HG03432 (cell line): ENCODE results near the gene SHD.
"Not testable (repeated sequence)": the region's sequence is repeated elsewhere in the genome, so short reads cannot be mapped to it uniquely, and the experiment has no call there.

Experiments
- ATAC-seq: cut with Tn5 transposase; IDR thresholded peaks from one replicate; pipeline ENCODE4 v1.9.1; 2021; ENCODE audit warnings: mild to moderate bottlenecking, moderate library complexity; ENCODE audit not compliant: unreplicated experiment

The SHD gene

DNA sequence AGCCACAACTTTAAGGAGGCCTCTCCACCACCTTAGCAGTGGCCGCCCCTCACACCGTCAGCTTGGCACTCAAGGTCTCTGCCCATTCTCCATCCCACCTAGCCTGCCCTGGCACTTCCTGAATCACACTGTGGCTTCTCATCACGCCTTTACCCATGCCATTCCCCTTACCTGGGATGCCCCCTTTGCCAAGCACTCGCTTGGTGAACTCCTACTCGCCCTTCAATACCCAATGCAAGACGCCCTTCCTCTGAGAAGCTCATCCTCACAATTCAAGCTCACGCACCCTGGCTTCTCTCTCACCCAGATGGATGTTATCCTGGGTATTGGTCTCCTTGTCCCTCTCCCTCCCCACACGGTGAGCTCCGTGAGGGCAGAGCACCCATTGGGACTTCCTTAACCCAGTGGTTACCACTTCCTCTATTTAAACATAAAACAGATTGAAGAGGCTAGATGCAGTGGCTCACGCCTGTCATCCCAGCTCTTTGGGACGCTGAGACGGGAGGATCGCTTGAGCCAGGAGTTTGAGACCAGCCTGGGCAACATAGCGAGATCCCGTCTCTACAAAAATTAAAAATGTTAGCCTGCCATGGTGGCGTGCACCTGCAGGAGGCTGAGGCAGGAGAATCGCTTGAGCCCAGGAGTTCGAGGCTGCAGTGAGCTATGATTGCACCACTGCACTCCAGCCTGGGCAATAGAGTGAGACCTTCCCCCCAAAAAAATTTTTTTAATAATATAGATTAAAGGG lies 12.6 kb upstream of the SHD start:
- no peak for ATAC-seq

DNA sequence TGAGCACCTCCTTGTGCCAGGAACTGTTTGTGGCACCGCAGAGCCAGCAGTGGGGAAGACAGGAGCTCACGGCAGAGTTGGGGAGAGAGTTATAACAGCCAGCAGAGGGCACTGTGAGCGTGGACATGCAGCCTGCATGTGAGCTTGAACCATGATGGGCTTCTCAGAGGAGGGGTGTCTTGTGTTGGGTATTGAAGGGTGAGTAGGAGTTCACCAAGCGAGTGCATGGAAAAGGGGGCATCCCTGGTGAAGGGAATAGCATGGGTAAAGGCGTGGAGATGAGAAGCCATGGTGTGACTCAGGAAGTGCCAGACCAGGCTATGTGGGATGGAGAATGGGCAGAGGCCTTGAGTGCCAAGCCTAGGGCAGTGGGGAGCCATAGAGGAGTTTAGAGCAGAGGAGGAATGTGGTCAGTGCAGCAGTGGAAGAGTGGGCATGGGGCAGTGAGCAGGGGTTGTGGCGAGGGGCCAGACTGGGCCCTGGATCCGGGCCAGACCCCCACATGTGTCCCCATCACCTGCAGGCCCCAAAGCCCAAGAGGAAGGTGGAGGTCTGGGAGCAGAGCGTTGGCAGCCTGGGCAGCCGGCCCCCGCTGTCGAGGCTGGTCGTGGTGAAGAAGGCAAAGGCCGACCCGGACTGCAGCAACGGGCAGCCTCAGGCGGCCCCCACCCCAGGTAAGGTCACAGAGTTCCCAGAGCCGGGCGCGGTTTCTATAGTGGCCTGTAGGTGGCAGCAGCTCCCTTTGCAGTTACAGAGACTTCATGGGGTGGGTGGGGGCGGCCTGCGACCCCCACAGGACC lies 11.8 kb upstream of the SHD start:
- ATAC-seq = no peak

DNA sequence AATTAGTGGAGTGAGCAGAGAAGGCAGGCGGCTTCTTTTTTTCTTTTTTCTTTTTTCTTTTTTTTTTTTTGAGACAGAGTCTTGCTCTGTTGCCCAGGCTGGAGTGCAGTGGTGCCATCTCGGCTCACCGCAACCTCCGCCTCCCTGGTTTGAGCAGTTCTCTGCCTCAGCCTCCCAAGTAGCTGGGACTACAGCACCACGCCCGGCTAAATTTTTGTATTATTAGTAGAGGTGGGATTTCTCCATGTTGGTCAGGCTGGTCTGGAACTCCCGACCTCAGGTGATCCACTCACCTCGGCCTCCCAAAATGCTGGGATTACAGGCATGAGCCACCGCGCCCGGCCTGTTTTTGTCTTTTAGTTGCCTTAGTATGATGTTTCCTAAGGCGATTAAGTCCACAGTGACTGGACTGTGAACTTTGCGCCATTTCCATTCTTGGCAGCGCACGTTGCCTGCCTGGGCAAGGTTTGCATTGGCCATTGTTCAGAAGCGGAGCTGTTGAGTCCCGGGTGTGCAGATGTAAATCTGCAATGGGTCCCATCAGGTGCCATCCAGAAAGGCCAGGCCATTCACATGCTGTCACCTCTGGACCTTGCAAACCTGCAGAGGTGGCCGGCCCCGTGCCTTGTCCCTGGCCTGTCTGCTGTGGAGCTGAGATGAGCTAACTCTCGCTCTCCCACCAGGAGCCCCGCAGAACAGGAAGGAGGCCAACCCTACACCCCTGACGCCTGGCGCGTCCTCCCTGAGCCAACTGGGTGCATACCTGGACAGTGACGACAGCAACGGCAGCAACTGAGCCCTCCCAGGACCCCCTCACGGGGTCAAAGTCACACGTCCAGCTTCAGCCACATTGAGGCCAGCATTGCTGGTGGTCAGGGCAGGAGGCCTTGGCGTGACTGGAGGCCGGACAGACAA lies 10.9 kb upstream of the SHD start:
- ATAC-seq = no peak

DNA sequence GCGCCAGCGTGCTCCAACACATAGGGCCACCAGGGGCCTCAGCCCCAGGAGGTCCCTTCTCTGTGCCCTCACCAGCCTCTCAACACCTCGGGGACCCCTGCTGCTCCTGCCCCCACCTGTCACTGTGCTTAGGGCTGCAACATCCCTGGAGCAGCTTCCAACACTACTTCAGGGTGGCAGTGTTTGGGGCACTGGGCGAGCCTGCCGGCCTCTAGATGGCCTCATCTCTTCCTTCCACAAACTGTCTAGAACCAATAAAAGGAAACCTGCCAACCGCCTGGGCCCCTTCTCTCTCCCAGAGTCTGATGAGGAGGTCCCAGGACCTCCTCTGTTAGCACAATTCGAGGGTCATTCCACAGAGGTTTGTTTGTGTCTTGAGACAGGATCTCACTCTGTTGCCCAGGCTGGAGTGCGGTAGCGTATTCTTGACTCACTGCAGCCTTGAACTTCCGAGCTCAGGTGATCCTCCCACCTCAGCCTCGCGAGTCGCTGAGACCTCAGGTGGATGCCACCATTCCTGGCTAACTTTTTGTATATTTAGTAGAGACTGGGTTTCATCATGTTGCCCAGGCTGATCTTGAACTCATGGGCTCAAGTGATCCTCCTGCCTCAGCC lies 10.1 kb upstream of the SHD start:
- no peak for ATAC-seq

DNA sequence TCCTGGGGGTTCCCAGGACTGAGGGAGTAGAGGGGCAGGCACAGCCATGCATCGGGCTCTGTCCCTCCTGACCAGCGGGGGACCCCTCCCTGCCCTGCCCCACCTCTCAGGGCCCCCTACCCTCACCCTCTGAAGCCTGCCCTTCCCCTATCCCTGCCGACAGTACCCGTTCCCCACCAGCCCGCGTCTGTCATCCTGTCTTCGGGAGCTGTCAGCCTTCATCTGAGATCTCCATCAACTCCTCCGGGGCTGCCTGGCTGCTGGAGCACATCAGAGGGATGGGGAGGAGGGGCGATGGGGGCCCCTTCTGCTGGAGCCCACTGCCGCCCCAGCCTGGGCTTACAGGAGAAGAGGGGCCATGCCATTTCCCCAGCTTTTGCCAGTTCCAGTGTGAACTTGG lies 6.2 kb upstream of the SHD start:
- ATAC-seq = no peak

DNA sequence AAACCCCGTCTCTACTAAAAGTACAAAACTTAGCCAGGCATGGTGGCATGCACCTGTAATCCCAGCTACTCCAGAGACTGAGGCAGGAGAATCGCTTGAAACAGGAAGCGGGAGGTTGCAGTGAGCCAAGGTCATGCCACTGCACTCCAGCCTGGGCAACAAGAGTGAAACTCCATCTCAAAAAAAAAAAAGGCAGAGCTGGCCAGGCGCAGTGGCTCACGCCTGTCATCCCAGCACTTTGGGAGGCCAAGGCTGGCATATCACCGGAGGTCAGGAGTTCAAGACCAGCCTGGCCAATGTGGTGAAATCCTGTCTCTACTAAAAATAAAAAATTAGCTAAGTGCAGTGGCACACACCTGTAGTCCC lies 4.8 kb upstream of the SHD start:
- ATAC-seq = not testable (repeated sequence)

DNA sequence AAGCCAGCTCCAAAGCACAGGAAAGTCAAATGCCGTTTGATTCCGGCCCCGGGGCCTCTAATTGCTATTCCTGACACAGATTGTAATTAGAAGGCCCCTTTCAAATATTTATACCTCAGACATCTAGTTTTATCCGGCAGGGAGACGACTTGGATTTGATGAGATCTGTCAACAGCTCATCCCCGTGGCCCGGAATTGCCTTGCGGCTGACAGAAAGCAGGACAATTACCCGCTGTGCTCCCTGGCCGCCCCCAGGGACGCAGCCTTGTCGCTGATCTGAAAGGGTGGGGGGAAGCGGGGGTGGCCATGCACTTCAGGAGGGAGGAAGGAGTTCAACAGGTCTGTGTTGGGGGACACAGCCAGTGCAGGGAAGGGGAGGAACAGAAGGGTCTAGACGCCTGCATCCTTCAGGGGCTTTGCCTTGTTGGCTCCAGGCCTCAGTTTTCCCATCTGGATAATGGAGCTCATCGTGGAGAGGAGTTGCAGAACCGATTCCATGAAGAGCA lies 1.8 kb upstream of the SHD start:
- ATAC-seq = no peak

DNA sequence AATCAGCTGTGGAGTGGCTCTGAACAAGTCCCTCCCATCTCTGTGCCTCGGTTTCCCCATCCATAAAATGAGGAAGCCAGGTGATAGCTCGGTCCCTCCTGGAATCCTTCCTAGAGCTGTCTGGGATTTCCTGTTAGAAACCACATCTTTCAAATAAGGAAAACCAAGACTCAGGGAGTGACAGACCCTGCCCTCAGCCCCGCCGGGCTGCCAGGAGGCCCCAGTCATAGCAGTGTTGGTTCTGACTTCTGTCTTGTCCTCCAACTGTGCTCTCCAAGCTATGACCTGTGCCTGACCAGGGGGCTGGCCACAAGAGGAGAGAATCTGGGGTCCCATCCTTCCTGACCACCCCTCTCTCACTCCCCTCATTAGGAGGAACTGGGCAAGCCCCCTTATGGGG lies 1.1 kb upstream of the SHD start:
- ATAC-seq = no peak

DNA sequence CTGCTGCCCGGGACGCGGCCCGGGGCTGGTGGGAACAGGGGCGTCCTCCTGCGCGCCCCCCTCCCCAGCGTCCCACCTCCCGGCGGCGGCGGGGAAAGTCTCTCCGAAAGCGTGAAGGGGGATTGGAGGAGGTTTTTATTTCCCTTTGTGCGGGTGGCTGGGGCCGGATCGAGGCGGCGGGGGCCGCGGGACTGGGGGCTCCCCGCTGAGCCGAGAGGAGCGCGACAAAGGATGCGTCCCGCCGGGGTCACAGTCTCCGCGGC lies 132 bp downstream of the SHD start:
- ATAC-seq = no peak

DNA sequence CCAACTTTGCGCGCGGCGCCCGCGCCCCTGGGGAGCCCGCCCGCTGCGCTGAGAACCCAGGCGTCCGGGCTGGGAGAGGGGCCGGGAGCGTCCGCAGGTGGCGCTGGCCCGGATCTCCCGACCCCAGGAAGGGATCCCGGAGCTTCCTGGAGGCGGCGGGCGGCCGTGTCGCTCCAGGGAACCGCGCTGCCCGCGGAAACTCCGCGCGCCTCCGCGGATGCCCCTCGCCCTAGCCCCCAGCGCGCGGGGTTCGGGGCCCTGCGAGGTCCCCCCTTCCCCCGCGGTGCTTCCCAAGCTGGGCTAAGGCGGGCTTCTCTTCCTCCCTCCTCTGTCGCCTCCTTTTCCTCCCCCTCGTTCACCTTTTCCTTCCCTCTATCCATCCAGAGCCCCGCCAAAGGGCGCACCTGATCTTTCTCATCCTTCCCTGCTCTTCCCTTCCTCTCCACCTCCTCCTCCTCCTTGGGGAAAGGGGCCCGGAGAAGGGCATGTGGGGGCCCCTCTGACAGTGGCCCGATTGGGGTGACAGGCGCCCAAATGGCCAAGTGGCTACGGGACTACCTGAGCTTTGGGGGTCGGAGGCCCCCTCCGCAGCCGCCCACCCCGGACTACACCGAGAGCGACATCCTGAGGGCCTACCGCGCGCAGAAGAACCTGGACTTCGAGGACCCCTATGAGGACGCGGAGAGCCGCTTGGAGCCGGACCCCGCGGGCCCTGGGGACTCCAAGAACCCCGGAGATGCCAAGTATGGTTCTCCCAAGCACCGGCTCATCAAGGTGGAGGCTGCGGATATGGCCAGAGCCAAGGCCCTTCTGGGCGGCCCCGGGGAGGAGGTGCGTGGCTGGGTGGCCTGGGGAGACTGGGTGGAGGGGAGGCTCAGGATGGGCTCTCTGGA lies 710 bp downstream of the SHD start:
- no peak for ATAC-seq

DNA sequence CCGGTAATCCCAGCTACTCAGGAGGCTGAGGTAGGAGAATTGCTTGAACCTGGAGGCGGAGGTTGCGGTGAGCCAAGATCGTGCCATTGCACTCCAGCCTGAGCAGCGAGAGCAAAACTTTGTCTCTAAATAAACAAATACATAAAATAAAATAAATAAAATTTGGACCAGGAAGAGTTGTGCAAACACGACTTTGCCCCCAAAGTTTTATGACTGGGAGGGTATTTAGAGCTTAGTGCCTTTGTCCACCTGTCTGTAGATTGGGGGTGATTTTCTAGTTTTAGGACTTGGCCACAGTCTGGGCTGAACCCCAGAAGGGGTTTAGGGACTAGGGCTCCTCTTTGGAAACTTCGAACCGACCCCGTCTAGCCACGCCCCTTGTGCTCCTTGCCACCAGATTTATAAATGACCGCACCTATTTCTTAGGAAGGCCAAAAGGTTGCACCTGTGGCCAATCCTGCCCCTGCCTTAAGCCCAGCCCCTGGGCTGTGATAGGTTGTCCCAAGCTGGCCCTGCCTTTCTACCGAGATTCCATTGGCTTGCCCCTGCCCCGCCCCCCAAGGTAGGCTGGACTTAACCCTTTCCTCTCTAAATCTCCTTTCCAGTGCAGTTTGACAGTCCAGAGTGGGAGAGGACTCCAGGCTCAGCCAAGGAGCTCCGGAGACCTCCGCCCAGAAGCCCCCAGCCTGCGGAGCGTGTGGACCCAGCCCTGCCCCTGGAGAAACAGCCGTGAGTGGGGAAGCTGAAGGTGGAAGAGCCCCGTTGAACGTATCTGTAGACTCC lies 5.3 kb downstream of the SHD start:
- no peak for ATAC-seq

DNA sequence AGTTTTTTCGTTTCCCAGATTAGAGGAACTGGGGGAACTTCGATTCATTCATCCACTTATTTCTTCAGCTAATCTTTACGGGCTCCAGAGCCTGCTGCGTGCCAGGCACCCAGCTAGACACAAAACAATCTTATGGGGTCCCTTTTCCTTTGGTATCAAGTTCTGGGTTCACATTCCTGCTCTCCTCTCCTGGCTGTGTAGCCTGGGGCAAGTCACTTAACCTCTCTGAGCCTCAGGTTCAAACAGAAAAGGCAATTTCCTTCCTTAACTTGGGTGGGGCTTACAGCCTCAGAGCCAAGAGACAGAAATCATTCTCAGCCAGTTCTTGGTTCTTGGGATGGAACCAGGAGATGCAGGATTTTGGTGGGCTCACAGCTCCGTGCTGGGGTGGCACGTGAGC lies 5.9 kb downstream of the SHD start:
- ATAC-seq = no peak

DNA sequence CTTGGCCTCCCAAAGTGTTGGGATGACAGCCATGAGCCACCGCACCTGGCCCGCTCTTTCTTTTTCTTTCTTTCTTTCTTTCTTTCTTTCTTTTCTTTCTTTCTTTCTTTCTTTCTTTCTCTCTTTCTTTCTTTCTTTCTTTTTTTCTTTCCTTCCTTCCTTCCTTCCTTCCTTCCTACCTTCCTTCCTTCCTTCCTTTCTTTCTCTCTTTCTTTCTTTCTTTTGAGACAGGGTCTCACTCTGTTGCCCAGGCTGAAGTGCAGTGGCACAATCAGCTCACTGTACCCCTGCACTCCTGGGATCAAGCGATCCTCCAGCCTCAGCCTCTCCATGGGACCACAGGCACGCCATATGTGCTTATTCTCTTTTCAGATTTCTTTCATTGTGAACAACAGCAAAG lies 7.1 kb downstream of the SHD start:
- not testable (repeated sequence) for ATAC-seq

DNA sequence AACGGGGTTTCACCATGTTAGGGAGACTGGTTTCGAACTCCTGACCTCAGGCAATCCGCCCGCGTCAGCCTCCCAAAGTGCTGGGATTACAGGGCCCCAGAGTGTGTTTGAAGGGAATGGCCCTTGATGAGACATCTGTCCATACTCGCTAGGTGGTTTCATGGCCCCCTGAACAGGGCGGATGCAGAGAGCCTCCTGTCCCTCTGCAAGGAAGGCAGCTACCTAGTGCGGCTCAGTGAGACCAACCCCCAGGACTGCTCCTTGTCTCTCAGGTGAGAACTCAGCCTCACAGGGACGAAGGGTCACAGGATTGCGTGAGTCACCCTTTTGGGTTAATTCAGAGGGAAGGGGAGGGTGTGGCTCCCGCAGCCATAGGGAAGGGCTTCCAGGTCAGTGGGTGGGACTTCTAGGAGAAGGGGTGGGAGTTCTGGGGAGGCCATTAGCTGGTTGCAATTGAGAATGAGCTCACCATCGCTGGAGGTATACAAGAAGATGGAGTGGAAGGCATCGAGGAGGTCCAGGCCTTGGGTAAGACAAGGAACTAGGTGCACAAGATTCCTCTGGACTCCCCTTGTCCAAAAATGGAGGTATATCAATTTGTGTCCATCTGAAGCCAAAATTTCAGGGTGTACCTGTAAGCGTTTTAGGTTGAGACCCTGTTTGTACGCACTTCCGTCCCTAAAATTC lies 9.2 kb downstream of the SHD start:
- ATAC-seq = no peak

DNA sequence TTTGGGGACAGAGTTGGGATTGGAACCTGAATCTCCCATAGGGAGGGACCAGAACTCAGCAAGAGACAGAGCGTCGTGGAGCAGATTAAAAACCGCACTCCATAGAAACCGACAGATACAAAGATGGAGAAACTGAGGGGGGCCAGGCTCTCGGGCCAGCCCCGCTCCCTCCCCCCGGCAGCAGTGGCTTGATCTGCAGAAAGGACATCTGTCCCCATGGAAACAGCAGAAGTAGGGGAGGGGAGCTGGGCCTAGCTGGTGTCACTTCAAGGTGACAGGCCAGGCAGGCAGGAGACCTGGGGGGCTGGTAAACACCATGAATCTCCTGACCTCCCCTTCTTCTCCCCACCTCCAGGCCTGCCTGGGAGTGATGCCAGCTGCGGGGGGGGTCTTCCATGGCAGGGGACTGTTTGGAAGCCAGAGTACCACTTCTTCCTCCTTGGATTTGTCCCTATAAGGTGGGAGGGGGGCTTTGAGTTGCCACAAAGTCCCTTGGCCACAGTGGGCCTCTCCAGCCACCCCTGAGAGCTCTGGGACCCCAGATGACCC lies 12.2 kb downstream of the SHD start:
- no peak for ATAC-seq

DNA sequence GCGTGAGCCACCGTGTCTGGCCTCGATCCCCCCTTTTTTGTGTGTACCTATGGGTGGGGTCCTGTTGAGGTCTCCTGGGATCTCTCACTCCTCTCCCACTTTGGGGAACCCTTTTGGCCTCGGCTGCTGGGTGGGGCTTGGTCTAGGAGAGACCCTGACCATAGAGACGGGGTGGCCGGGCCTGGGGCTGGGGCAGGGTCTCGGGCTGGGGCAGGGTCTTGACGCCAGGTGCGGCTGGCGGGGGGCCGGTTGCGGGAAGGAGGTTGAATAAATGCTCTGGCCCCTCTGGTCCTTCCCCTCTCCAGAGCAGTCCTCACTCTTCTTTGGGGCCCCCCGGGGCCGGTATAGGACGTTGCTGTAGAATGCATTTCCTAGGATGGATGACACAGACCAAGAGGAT lies 13.4 kb downstream of the SHD start:
- no peak for ATAC-seq

DNA sequence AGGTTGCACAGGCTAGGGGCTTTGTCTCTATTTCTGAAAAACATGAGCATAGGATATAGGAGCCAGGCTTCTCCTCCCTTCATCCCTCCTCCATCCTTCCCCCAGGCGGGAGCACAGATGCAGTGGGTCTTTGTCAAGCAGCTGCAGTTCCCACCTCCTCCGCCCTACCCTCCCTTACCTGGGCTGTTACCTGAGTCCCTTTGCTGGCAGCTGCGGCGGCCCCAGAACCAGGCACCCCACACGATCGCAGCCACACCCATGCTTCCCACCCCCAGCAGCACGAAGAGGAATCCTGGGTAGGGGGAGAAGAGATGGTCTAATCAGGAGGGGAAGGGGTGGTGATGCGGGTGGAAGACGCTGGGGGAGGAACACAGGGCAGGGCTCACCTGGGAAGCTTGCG lies 15.3 kb downstream of the SHD start:
- no peak for ATAC-seq

DNA sequence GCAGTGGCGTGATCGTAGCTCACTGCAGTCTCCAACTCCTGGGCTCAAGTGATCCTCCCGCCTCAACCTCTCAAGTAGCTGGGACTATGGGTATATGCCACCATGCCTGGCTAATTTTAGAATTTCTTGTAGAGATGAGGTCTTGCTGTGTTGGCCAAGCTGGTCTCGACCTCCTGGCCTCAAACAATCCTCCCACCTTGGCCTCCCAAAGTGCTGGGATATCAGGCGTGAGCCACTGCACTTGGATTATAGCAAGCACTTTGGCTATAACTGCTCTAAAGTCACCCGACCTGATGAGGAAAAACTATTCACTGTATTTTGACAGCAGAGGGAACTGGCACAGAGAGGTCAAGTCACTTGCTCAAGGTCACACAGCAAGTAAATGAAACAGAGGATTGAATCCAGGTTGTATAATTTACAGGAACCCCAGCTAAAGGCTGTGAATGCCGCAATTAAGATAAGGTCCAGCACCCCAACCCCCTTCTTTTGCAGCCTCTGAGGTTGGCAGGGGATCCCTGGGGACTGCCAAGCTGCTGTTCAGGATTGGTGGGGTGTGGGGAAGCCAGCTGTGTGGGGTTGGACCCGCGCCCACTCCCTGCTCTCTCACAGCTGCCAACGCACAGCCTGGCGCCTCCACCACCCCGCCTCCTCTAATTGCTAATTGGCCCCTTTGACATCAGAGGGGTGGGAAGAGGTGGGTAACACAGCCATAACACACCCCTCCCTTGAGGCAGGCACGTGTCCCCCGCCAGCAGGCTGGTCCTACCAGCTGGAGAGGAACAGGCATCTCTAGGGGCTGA lies 17.1 kb downstream of the SHD start:
- ATAC-seq = no peak
